ENCODE measurements around the gene GMDS. TPM values are rescaled to one million over a fixed set of nuclear protein-coding genes. Genes with fewer than 3 reads are reported as not detected.
A peak's percentile ranks its signal among the peaks of the same experiment; 100 is the strongest.

Gene GMDS
- total and polyA plus RNA-seq, 2 of the 13 experiments (the other 11 are each of a cell fraction or from before 2014, with no cell fraction given) = 64.4 to 112 TPM

GRCh38 chr6:1607516-1608221 lies 637.7 kb downstream of the GMDS start (continued):
- no peak for TF ChIP-seq ZNF407 (CRISPR knock-in tag; IDR thresholded peaks at IDR 0.05; ENCODE audit: not compliant biosample characterization)
- 0 out of 2 replicates have a peak, but pooled peaks have one; percentile 72 for TF ChIP-seq ARID2 (CRISPR knock-in tag; IDR thresholded peaks at IDR 0.05; ENCODE audit: borderline replicate concordance)
- TF ChIP-seq ZNF547 (CRISPR knock-in tag; IDR thresholded peaks at IDR 0.05) = 0 out of 2 replicates have a peak, but pooled peaks have one; percentile 35
- TF ChIP-seq ARID5B (CRISPR knock-in tag; IDR thresholded peaks at IDR 0.05) = peak; percentile 59
- TF ChIP-seq ZNF558 (CRISPR knock-in tag; IDR thresholded peaks at IDR 0.05; ENCODE audit: borderline replicate concordance) = no peak
- TF ChIP-seq SKI (IDR thresholded peaks at IDR 0.05; ENCODE audit: partially characterized antibody) = peak; percentile 31
- no peak for TF ChIP-seq KLF13 (CRISPR knock-in tag; IDR thresholded peaks at IDR 0.05)
- TF ChIP-seq ZNF276 (CRISPR knock-in tag; IDR thresholded peaks at IDR 0.05; ENCODE audit: low read depth) = no peak
- TF ChIP-seq HOMEZ (CRISPR knock-in tag; IDR thresholded peaks at IDR 0.05; ENCODE audit: low read depth) = 0 out of 2 replicates have a peak, but pooled peaks have one; percentile 44
- TF ChIP-seq SMAD1 (CRISPR knock-in tag; IDR thresholded peaks at IDR 0.05; ENCODE audit: borderline replicate concordance, low read depth) = no peak
- TF ChIP-seq ZNF251 (CRISPR knock-in tag; IDR thresholded peaks at IDR 0.05) = no peak
- peak; percentile 28 for TF ChIP-seq PTBP1 (IDR thresholded peaks at IDR 0.05; ENCODE audit: low read depth, low read length, poor library complexity, severe bottlenecking)
